GM18520 (cell line): ENCODE results near the gene ISM2.

Experiments
- ATAC-seq: cut with Tn5 transposase; IDR thresholded peaks from one replicate; pipeline ENCODE4 v1.9.1; 2021; ENCODE audit not compliant: unreplicated experiment

The ISM2 gene

GRCh38 chr14:77469539-77469938, 29.1 kb downstream of the ISM2 start:
- ATAC-seq: no peak

DNA sequence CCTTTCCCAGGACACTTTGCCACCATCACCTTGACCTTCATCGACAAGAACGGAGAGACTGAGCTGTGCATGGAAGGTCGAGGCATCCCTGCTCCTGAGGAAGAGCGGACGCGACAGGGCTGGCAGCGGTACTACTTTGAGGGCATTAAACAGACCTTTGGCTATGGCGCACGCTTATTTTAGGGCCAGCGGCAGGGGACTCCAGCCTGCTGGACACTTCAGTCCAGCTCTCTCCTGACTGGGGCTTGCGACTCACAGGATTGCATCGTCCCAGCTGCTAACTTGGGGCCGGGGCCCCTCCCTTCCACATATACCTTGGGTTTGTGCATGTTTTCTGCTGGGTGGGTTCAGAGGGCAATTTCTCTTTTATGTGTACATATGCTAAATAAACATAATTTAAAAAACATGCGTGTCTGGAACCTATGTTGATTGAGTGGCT, 29.5 kb downstream of the ISM2 start:
- ATAC-seq: no peak

DNA sequence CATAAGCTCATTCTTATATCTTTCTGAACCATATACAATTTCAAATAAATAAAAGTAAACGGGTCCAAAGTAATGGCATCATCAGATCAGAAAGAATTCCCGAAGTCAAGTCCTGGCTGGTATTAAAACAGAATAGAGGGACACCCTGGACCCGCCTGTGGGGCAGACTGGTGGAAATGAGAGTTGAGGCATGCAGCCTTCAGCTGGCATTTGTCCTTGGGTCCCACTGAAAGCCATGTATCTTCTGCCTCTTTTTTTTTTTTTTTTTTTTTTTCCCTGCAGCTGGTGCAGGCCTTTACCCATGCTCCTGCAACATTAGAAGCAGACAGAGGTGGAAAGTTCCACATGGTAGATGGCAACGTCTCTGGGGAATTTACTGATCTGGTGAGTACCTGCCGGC, 30.8 kb downstream of the ISM2 start:
- no peak for ATAC-seq

DNA sequence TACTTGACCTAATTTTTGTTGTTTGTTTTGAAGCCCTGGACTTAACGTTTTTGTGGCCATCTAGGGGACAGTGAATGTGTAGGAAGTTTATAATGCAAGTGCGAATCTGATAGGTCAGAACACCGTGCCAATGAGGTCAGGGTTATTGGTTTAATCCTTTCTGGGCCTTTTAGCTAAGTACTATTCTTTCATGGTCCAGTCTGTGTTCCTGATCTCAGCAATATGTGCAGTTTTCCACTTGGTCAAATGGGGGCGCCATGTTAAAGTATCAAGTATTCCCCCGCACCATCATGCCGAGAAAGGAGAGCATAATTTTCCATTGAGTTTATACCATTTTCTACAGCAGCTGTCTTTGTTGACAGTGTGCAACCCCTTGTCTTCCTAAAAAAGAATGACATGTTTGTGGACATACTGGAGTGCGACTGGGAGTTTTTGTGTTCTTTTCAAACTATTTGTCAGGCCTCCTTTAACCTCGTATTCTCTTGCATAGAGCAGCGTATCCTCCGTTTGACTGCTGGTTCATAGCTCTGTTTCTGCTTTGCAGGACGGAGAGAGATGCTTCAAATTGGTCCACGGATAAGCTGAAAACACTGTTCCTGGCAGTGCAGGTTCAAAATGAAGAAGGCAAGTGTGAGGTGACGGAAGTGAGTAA, 39.4 kb downstream of the ISM2 start:
- no peak for ATAC-seq

GRCh38 chr14:77458249-77458950, 40.2 kb downstream of the ISM2 start:
- ATAC-seq: peak; percentile 1

DNA sequence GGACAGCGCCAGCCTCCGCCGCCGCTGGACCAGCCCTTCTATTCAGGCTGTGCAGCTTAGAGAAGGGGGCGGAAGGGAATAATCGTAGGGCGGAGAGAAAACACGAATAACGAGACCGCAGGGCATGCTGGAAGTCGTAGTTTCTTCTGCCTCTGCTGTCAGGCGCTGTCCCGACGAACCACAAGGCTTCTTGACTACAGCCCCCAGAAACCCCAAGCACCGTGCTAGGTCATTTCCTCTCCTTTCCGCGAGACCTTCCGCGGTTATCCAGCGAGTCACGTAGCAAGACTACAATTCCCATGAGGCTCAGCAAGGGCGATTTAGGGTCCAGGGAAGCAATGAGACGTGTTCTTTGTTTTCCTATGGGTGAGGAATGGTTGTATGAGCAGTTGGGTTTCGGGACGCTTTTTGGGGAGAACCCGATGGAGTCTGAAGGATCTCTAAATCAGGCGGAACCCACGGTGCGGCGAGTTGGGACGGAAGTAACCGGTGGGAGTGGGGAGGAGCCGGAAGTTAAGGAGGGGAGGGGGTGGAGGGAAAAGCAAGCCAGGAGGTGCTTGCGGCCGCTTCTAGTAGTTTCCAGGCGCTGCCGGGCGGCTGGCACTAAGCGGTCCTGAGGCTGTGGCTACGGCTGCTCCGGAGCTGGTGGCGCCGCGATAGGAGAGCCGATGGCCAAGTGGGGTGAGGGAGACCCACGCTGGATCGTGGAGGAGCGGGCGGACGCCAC, 40.9 kb downstream of the ISM2 start, which contains the start of the genes AHSA1 and VIPAS39:
Gene AHSA1, plus strand, starts transcription at position 572 of the 727 bp plus-strand sequence. Its CDS starts 97 bp downstream, at position 669.
Gene VIPAS39, minus strand, starts transcription at position 80 of the 727 bp plus-strand sequence. CDS start 3,499 bp downstream, outside the sequence.
- peak; percentile 89 for ATAC-seq

GRCh38 chr14:77457115-77457521, 41.5 kb downstream of the ISM2 start:
- no peak for ATAC-seq

DNA sequence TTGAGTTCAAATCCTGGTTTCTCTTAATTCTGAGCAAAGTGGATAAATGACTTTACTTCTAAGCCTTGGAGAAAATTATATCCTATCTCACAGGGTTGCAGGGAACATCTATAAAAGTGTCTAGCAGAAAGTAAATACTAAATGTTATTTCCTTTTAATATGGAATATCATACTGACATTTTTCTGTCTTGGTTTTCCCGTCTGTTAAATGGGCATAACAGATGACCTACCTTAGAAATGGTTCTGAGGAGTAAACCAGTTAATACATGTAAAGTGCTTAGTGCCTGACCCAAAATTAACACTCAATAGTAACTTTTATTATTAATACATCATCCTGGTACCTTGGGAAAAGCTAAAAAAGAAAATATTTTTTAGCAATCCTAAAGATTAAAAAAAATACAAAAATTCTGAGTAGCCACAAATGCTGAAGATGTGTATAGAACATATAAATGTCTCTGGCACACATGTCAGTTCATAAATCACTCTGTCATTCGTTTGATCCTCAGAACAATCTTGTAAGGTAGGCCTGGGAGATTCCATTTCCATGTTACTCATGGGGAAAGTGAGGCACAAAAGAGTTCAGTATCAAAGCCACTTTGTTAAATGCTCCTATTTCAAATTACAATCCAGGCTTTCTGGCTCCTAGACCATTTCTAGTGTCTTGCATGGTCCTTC, 42.5 kb downstream of the ISM2 start:
- no peak for ATAC-seq

DNA sequence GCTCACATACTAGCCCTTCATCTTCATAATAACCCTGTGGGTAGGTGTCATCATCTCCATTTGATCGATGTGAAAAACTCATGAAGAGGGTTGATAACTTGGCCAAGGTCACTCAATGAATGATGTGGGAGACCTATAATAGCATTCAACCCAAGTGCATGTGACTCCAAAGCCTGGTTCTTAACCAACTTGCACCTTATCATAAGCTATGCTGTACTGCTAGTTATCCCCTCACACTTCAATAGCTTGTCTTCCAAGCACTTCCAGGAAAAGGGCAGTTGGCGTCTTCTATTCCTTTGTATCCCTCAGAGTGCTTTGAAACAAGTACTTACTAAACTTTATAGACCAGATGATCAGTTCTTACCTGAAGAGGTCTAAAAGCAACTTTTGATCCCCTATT, 56.4 kb downstream of the ISM2 start:
- no peak for ATAC-seq

GRCh38 chr14:77439861-77440260, 58.8 kb downstream of the ISM2 start:
- ATAC-seq: no peak

DNA sequence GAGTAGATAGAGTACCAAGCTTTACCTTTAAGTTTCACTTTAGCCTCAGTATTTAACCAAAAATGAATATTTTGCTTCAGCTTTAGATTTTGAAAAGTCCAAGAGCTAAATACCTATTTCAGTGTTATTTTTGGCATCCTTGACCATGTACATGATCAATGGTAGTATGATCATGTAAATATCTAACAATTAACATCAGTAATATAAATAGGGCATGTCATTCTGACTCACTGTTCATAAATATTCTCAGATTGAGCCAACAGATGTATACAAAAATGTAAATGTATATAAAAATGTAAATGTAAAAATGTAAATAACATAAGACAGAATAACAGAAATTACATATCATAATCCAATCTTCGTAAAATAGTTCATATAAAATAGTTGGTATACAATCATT, 60.0 kb downstream of the ISM2 start:
- ATAC-seq: no peak

GRCh38 chr14:77436042-77436441, 62.6 kb downstream of the ISM2 start:
- no peak for ATAC-seq

DNA sequence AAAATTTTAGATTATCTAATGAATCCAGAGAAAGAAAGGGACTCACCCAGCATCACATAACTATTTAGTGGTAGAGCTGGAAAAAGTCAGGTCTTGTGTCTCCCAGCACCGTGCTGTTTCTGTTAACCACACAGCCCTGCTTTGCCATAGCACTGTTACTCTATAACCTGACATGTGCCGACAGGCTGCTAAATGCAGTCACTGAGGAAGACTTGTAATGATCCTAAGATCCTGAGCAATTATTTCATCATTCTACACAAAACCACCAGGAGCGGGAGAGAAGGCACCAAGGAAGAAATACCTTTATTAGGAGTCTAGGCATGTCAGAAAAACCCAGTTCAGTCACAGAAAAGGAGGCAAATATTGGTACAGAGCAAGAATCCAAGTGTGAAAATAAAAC, 72.2 kb downstream of the ISM2 start:
- ATAC-seq: no peak

DNA sequence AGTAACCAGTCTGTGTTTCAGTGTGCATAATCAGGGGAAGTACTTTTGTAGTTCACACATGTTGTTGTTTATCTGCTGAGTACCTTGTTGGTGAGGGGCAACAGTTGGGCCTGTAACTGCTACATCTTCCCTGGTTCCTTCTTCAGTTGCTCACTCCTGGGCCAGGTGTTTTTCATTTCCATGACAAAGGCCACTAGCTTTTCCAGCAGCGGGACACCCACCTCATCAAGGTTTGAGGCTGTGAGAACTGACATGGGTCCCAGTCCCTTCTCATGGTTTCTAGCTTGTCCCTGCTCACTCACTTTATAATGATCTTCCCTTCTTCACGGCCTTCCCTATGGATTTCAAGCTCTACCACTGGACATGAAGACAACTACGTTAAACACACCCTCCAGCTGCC, 73.8 kb downstream of the ISM2 start:
- no peak for ATAC-seq
